ENCODE results near the gene SDR42E1. TPM values are rescaled to one million over a fixed set of nuclear protein-coding genes. Genes with fewer than 3 reads are reported as not detected.

SDR42E1 gene
- total and polyA plus RNA-seq, 10 donors: 0.62 to 5.4 (median 2.9) TPM

GRCh38 chr16:82042144-82042543, 30.9 kb upstream of the SDR42E1 start:
- peaks cover 0 to 37% (median 0%) of the 10 kb centered on the region in 7 donors for H3K27me3 ChIP-seq (replicated peaks in 1 of 7)
- DNase-seq: no peak
- H3K27ac ChIP-seq: no peak overlapping the region
- TF ChIP-seq POLR2AphosphoS5 (IDR thresholded peaks at IDR 0.05) (no peak), POLR2A (IDR thresholded peaks at IDR 0.05) (no peak), CTCF (IDR thresholded peaks at IDR 0.05 in 8 of 11, conservative IDR thresholded peaks at IDR 0.05 in 3 of 11) (no peak)
- 89 to 96% (median 91%) methylated on average over 8 of the region's 8 CpGs for WGBS, 5 donors
- intact Hi-C loops (cut with DNase I; ENCODE audit: low total_unique reads): no loop called here
- no peaks in the 10 kb centered on the region for H3K9me3 ChIP-seq
- H3K4me3 ChIP-seq: no peak overlapping the region
- no peaks in the 10 kb centered on the region for H3K4me1 ChIP-seq
- no peaks in the 10 kb centered on the region for H3K36me3 ChIP-seq

GRCh38 chr16:82041542-82041941, 30.3 kb upstream of the SDR42E1 start:
- intact Hi-C loops (cut with DNase I; ENCODE audit: low total_unique reads): no loop called here

GRCh38 chr16:82040296-82040695, 29.0 kb upstream of the SDR42E1 start:
- H3K4me1 ChIP-seq: no peaks in the 10 kb centered on the region
- TF ChIP-seq POLR2AphosphoS5 (IDR thresholded peaks at IDR 0.05) (no peak), POLR2A (IDR thresholded peaks at IDR 0.05) (no peak), CTCF (IDR thresholded peaks at IDR 0.05 in 8 of 11, conservative IDR thresholded peaks at IDR 0.05 in 3 of 11) (no peak)
- no peak overlapping the region for H3K4me3 ChIP-seq
- no peak overlapping the region for H3K27ac ChIP-seq
- WGBS, 5 donors: 73 to 88% (median 82%) methylated on average over 3 of the region's 3 CpGs
- intact Hi-C loops (cut with DNase I; ENCODE audit: low total_unique reads): no loop called here
- H3K9me3 ChIP-seq: no peaks in the 10 kb centered on the region
- peaks cover 0 to 36% (median 0%) of the 10 kb centered on the region in 7 donors for H3K27me3 ChIP-seq (replicated peaks in 1 of 7)
- no peak for DNase-seq
- H3K36me3 ChIP-seq: no peaks in the 10 kb centered on the region

More at GRCh38 chr16:82041542-82041941, 30.3 kb upstream of the SDR42E1 start:
- no peak overlapping the region for H3K4me3 ChIP-seq
- no peak for DNase-seq
- no peaks in the 10 kb centered on the region for H3K4me1 ChIP-seq
- no peaks in the 10 kb centered on the region for H3K9me3 ChIP-seq
- no peak overlapping the region for H3K27ac ChIP-seq
- 75 to 85% (median 77%) methylated on average over 4 of the region's 4 CpGs for WGBS, 5 donors
- TF ChIP-seq POLR2AphosphoS5 (IDR thresholded peaks at IDR 0.05): no peak
- no peak for TF ChIP-seq CTCF (IDR thresholded peaks at IDR 0.05 in 8 of 11, conservative IDR thresholded peaks at IDR 0.05 in 3 of 11)
- TF ChIP-seq POLR2A (IDR thresholded peaks at IDR 0.05): no peak
- peaks cover 0 to 35% (median 0%) of the 10 kb centered on the region in 7 donors for H3K27me3 ChIP-seq (replicated peaks in 1 of 7)
- H3K36me3 ChIP-seq: no peaks in the 10 kb centered on the region

- Histone ChIP-seq H3K36me3 (no peaks in the 10 kb centered on the region), H3K4me1 (no peaks in the 10 kb centered on the region), H3K9me3 (no peaks in the 10 kb centered on the region), H3K27ac (no peak overlapping the region), H3K27me3 (replicated peaks in 1 of 7) (peaks cover 0 to 52% (median 0%) of the 10 kb centered on the region in 7 donors), H3K4me3 (no peak overlapping the region)
- intact Hi-C loops (cut with DNase I; ENCODE audit: low total_unique reads): no loop called here
- no peak for DNase-seq
- no peak for TF ChIP-seq POLR2AphosphoS5 (IDR thresholded peaks at IDR 0.05)
- TF ChIP-seq POLR2A (IDR thresholded peaks at IDR 0.05): no peak
- no peak for TF ChIP-seq CTCF (IDR thresholded peaks at IDR 0.05 in 8 of 11, conservative IDR thresholded peaks at IDR 0.05 in 3 of 11)
- WGBS, 5 donors: 49 to 73% (median 65%) methylated on average over 2 of the region's 2 CpGs
Observed at GRCh38 chr16:82037666-82038065, 26.4 kb upstream of the SDR42E1 start.

Measured in spleen (tissue), 11 donors.